Dedifferentiated amniotic fluid mesenchymal stem cell (primary cell): Measurements from ENCODE around the gene DENND5A.
A peak's percentile ranks its signal among the peaks of the same experiment; 100 is the strongest.
"Not testable (repeated sequence)": the region's sequence is repeated elsewhere in the genome, so short reads cannot be mapped to it uniquely, and the experiment has no call there.

ENCODE experiments used
- DNase-seq: peaks from one replicate; pipeline ENCODE4 v3.0.0-alpha.2; 2016; ENCODE audit errors: extremely low spot score

Gene DENND5A

GRCh38 chr11:9210922-9211320 lies 54.2 kb downstream of the DENND5A start:
- no peak for DNase-seq

GRCh38 chr11:9210224-9210921 lies 54.8 kb downstream of the DENND5A start:
- no peak for DNase-seq

- not testable (repeated sequence) for DNase-seq
These were observed 55.5 kb downstream of the DENND5A start for GRCh38 chr11:9209604-9210003.

GRCh38 chr11:9208726-9209501 lies 56.2 kb downstream of the DENND5A start:
- no peak for DNase-seq

GRCh38 chr11:9207229-9207628 lies 57.9 kb downstream of the DENND5A start:
- no peak for DNase-seq

- peak; percentile 85 for DNase-seq
These were observed 58.7 kb downstream of the DENND5A start for GRCh38 chr11:9206496-9206895.

- DNase-seq, result no peak
These were observed 61.3 kb downstream of the DENND5A start for GRCh38 chr11:9203691-9204311.

GRCh38 chr11:9201372-9202162 lies 63.6 kb downstream of the DENND5A start:
- no peak for DNase-seq

- DNase-seq, result no peak
These were observed 64.7 kb downstream of the DENND5A start for GRCh38 chr11:9200471-9200870.

GRCh38 chr11:9193316-9193715 lies 71.8 kb downstream of the DENND5A start:
- DNase-seq, result no peak

GRCh38 chr11:9192561-9192960 lies 72.6 kb downstream of the DENND5A start:
- DNase-seq, result no peak

- not testable (repeated sequence) for DNase-seq
These were observed 74.7 kb downstream of the DENND5A start for GRCh38 chr11:9190326-9191016.

- not testable (repeated sequence) for DNase-seq
These were observed 76.3 kb downstream of the DENND5A start for GRCh38 chr11:9188860-9189259.

GRCh38 chr11:9187616-9188015 lies 77.5 kb downstream of the DENND5A start:
- DNase-seq, result no peak

- no peak for DNase-seq
These were observed 80.6 kb downstream of the DENND5A start for GRCh38 chr11:9184516-9184915.

GRCh38 chr11:9182180-9182871 lies 82.8 kb downstream of the DENND5A start:
- no peak for DNase-seq

GRCh38 chr11:9180784-9181183 lies 84.4 kb downstream of the DENND5A start:
- peak; percentile 27 for DNase-seq

- DNase-seq, result no peak
These were observed 86.0 kb downstream of the DENND5A start for GRCh38 chr11:9179141-9179540.

GRCh38 chr11:9178716-9179115 lies 86.4 kb downstream of the DENND5A start:
- no peak for DNase-seq

GRCh38 chr11:9177438-9178091 lies 87.6 kb downstream of the DENND5A start:
- no peak for DNase-seq
